Subcutaneous abdominal adipose tissue (tissue), 5 donors: ENCODE results near the gene MAS1.

ENCODE experiments used
- H3K27ac ChIP-seq: one replicate; pipeline ENCODE4 v1.7.0; 2013; ENCODE audit warnings: low read depth, mild to moderate bottlenecking, inconsistent platforms, low read length, moderate library complexity
- H3K27me3 ChIP-seq, 5 donors: one replicate each; pipeline ENCODE4 v1.7.0; 2013; ENCODE audit warnings: low read length in 5 of 5, inconsistent platforms in 1 of 5; ENCODE audit not compliant: control insufficient read depth in 5 of 5, insufficient read depth in 4 of 5
- H3K36me3 ChIP-seq, 5 donors: one replicate each; pipeline ENCODE4 v1.7.0; 2013; ENCODE audit warnings: low read length in 5 of 5; ENCODE audit not compliant: control insufficient read depth in 5 of 5, insufficient read depth in 5 of 5
- H3K4me1 ChIP-seq, 5 donors: one replicate each; pipeline ENCODE4 v1.7.0; 2013; ENCODE audit warnings: low read length in 5 of 5, mild to moderate bottlenecking in 3 of 5, moderate library complexity in 1 of 5; ENCODE audit not compliant: control insufficient read depth in 5 of 5, insufficient read depth in 5 of 5
- H3K4me3 ChIP-seq, 5 donors: one replicate each; pipeline ENCODE4 v1.7.0; 2013; ENCODE audit warnings: low read length in 5 of 5, low read depth in 1 of 5
- H3K9ac ChIP-seq, 5 donors: one replicate each; pipeline ENCODE4 v1.7.0; 2013; ENCODE audit warnings: low read length in 5 of 5, mild to moderate bottlenecking in 4 of 5, moderate library complexity in 3 of 5
- H3K9me3 ChIP-seq, 5 donors: one replicate each; pipeline ENCODE4 v1.7.0; 2013; ENCODE audit warnings: low read length in 5 of 5; ENCODE audit not compliant: control insufficient read depth in 5 of 5
- donor health status: healthy.
- donor health status: healthy.
- donor health status: healthy.
- donor health status: healthy.
- donor health status: healthy.

Gene MAS1

GRCh38 chr6:159878341-159878740, 12.4 kb upstream of the MAS1 start:
- Histone ChIP-seq H3K4me1 (peaks cover 0 to 5% (median 0%) of the 10 kb centered on the region in 5 donors), H3K27ac (no peak overlapping the region), H3K4me3 (no peak overlapping the region), H3K9ac (no peak overlapping the region), H3K27me3 (peaks cover 0 to 3% (median 0%) of the 10 kb centered on the region in 5 donors), H3K9me3 (no peaks in the 10 kb centered on the region), H3K36me3 (no peaks in the 10 kb centered on the region)

- no peak overlapping the region for H3K4me3 ChIP-seq
- peaks cover 0 to 4% (median 0%) of the 10 kb centered on the region in 5 donors for H3K4me1 ChIP-seq
- no peak overlapping the region for H3K9ac ChIP-seq
- H3K36me3 ChIP-seq, result no peaks in the 10 kb centered on the region
- H3K27me3 ChIP-seq, result peaks cover 0 to 3% (median 0%) of the 10 kb centered on the region in 5 donors
- H3K9me3 ChIP-seq, result no peaks in the 10 kb centered on the region
- H3K27ac ChIP-seq, result no peak overlapping the region
Measured at GRCh38 chr6:159879856-159880255, 10.9 kb upstream of the MAS1 start.

GRCh38 chr6:159880412-159880975, 10.3 kb upstream of the MAS1 start:
- peaks cover 0 to 4% (median 0%) of the 10 kb centered on the region in 5 donors for H3K4me1 ChIP-seq
- no peaks in the 10 kb centered on the region for H3K36me3 ChIP-seq
- no peak overlapping the region for H3K4me3 ChIP-seq
- H3K27ac ChIP-seq, result no peak overlapping the region
- H3K9ac ChIP-seq, result no peak overlapping the region
- H3K9me3 ChIP-seq, result no peaks in the 10 kb centered on the region
- peaks cover 0 to 3% (median 0%) of the 10 kb centered on the region in 5 donors for H3K27me3 ChIP-seq

GRCh38 chr6:159884720-159885119, 6.1 kb upstream of the MAS1 start:
- no peak overlapping the region for H3K9ac ChIP-seq

GRCh38 chr6:159886270-159886669, 4.5 kb upstream of the MAS1 start:
- Histone ChIP-seq H3K36me3 (no peaks in the 10 kb centered on the region), H3K9ac (no peak overlapping the region), H3K9me3 (no peaks in the 10 kb centered on the region), H3K4me1 (peaks cover 0 to 4% (median 0%) of the 10 kb centered on the region in 5 donors), H3K27ac (no peak overlapping the region), H3K27me3 (peaks cover 16 to 27% (median 19%) of the 10 kb centered on the region in 5 donors), H3K4me3 (no peak overlapping the region)

More at GRCh38 chr6:159884720-159885119, 6.1 kb upstream of the MAS1 start:
- Histone ChIP-seq H3K36me3 (no peaks in the 10 kb centered on the region), H3K4me3 (no peak overlapping the region), H3K27ac (no peak overlapping the region), H3K4me1 (peaks cover 0 to 4% (median 0%) of the 10 kb centered on the region in 5 donors), H3K27me3 (peaks cover 10 to 16% (median 13%) of the 10 kb centered on the region in 5 donors), H3K9me3 (no peaks in the 10 kb centered on the region)

GRCh38 chr6:159887146-159887545, 3.6 kb upstream of the MAS1 start:
- no peak overlapping the region for H3K9ac ChIP-seq
- H3K4me3 ChIP-seq, result no peak overlapping the region
- peaks cover 19 to 36% (median 22%) of the 10 kb centered on the region in 5 donors for H3K27me3 ChIP-seq
- H3K27ac ChIP-seq, result no peak overlapping the region
- no peaks in the 10 kb centered on the region for H3K36me3 ChIP-seq
- no peaks in the 10 kb centered on the region for H3K4me1 ChIP-seq
- no peaks in the 10 kb centered on the region for H3K9me3 ChIP-seq

GRCh38 chr6:159887761-159888160, 3.0 kb upstream of the MAS1 start:
- H3K4me3 ChIP-seq, result no peak overlapping the region
- H3K27me3 ChIP-seq, result peaks cover 19 to 41% (median 26%) of the 10 kb centered on the region in 5 donors

GRCh38 chr6:159890201-159890600, 587 bp upstream of the MAS1 start:
- Histone ChIP-seq H3K9me3 (no peaks in the 10 kb centered on the region), H3K36me3 (no peaks in the 10 kb centered on the region), H3K4me3 (no peak overlapping the region), H3K27ac (no peak overlapping the region), H3K27me3 (peaks cover 23 to 46% (median 30%) of the 10 kb centered on the region in 5 donors), H3K4me1 (no peaks in the 10 kb centered on the region), H3K9ac (no peak overlapping the region)

More at GRCh38 chr6:159887761-159888160, 3.0 kb upstream of the MAS1 start:
- Histone ChIP-seq H3K4me1 (no peaks in the 10 kb centered on the region), H3K9me3 (no peaks in the 10 kb centered on the region), H3K27ac (no peak overlapping the region), H3K9ac (no peak overlapping the region), H3K36me3 (no peaks in the 10 kb centered on the region)

GRCh38 chr6:159892053-159892452, 1.3 kb downstream of the MAS1 start:
- Histone ChIP-seq H3K9me3 (no peaks in the 10 kb centered on the region), H3K36me3 (no peaks in the 10 kb centered on the region), H3K4me3 (no peak overlapping the region), H3K9ac (no peak overlapping the region), H3K27ac (no peak overlapping the region), H3K4me1 (no peaks in the 10 kb centered on the region), H3K27me3 (peaks cover 23 to 46% (median 30%) of the 10 kb centered on the region in 5 donors)

- no peak overlapping the region for H3K27ac ChIP-seq
Measured at GRCh38 chr6:159893064-159893463, 2.3 kb downstream of the MAS1 start.

More at GRCh38 chr6:159893064-159893463, 2.3 kb downstream of the MAS1 start:
- Histone ChIP-seq H3K27me3 (peaks cover 15 to 38% (median 20%) of the 10 kb centered on the region in 5 donors), H3K36me3 (no peaks in the 10 kb centered on the region), H3K4me3 (no peak overlapping the region), H3K9ac (no peak overlapping the region), H3K4me1 (no peaks in the 10 kb centered on the region), H3K9me3 (no peaks in the 10 kb centered on the region)
